ENCODE measurements around the gene ODF2. TPM values are rescaled to one million over a fixed set of nuclear protein-coding genes. Genes with fewer than 3 reads are reported as not detected.

ODF2 gene
- total and polyA plus RNA-seq, 2 experiments from 2014 or later = 17.5 to 26.9 TPM

- Mint-ChIP-seq H3K4me3 (peak overlapping the region; percentile 66; the same call in 2 of the 3 replicates), H3K27me3 (ENCODE audit: insufficient read depth, low read depth, poor library complexity) (peaks cover 42% of the 10 kb centered on the region), H3K9me3 (no peaks in the 10 kb centered on the region), H3K36me3 (ENCODE audit: low read depth) (no peaks in the 10 kb centered on the region), H3K4me1 (peaks cover 24% of the 10 kb centered on the region), H3K27ac (no peak overlapping the region)
- H3K79me2 ChIP-seq (replicated peaks; ENCODE audit: insufficient read depth) = no peaks in the 10 kb centered on the region
- ATAC-seq (peak; percentile 18), DNase-seq (ENCODE audit: low spot score) (no peak)
- peak overlapping the region; percentile 90 for H3K4me2 ChIP-seq
- H3K27me3 ChIP-seq (ENCODE audit: insufficient read depth) = peaks cover 70% of the 10 kb centered on the region
- no peaks in the 10 kb centered on the region for H4K20me1 ChIP-seq (replicated peaks; ENCODE audit: insufficient read depth)
- H3K4me3 ChIP-seq = peak overlapping the region; percentile 83; the same call in 1 of the 2 replicates
- TF ChIP-seq NANOG (IDR thresholded peaks at IDR 0.05; ENCODE audit: borderline replicate concordance) (no peak), CREB1 (CRISPR knock-in tag; IDR thresholded peaks at IDR 0.05; ENCODE audit: low read depth) (no peak), ZNF331 (CRISPR knock-in tag; IDR thresholded peaks at IDR 0.05; ENCODE audit: low read depth) (no peak), ZNF114 (CRISPR knock-in tag; IDR thresholded peaks at IDR 0.05) (no peak), STAT1 (IDR thresholded peaks at IDR 0.05; ENCODE audit: unreplicated experiment) (no peak), CTCF (conservative IDR thresholded peaks at IDR 0.05; ENCODE audit: low read depth in 2 of 2) (no peak), POLR2AphosphoS5 (IDR thresholded peaks at IDR 0.05; ENCODE audit: low read depth) (no peak), ETS1 (IDR thresholded peaks at IDR 0.05) (no peak), EZH2phosphoT487 (IDR thresholded peaks at IDR 0.05; ENCODE audit: unreplicated experiment) (no peak), EZH2 (IDR thresholded peaks at IDR 0.05; ENCODE audit: low read depth, unreplicated experiment) (no peak), JUNB (IDR thresholded peaks at IDR 0.05; ENCODE audit: unreplicated experiment) (no peak)
- TF ChIP-seq, protein P1, sequence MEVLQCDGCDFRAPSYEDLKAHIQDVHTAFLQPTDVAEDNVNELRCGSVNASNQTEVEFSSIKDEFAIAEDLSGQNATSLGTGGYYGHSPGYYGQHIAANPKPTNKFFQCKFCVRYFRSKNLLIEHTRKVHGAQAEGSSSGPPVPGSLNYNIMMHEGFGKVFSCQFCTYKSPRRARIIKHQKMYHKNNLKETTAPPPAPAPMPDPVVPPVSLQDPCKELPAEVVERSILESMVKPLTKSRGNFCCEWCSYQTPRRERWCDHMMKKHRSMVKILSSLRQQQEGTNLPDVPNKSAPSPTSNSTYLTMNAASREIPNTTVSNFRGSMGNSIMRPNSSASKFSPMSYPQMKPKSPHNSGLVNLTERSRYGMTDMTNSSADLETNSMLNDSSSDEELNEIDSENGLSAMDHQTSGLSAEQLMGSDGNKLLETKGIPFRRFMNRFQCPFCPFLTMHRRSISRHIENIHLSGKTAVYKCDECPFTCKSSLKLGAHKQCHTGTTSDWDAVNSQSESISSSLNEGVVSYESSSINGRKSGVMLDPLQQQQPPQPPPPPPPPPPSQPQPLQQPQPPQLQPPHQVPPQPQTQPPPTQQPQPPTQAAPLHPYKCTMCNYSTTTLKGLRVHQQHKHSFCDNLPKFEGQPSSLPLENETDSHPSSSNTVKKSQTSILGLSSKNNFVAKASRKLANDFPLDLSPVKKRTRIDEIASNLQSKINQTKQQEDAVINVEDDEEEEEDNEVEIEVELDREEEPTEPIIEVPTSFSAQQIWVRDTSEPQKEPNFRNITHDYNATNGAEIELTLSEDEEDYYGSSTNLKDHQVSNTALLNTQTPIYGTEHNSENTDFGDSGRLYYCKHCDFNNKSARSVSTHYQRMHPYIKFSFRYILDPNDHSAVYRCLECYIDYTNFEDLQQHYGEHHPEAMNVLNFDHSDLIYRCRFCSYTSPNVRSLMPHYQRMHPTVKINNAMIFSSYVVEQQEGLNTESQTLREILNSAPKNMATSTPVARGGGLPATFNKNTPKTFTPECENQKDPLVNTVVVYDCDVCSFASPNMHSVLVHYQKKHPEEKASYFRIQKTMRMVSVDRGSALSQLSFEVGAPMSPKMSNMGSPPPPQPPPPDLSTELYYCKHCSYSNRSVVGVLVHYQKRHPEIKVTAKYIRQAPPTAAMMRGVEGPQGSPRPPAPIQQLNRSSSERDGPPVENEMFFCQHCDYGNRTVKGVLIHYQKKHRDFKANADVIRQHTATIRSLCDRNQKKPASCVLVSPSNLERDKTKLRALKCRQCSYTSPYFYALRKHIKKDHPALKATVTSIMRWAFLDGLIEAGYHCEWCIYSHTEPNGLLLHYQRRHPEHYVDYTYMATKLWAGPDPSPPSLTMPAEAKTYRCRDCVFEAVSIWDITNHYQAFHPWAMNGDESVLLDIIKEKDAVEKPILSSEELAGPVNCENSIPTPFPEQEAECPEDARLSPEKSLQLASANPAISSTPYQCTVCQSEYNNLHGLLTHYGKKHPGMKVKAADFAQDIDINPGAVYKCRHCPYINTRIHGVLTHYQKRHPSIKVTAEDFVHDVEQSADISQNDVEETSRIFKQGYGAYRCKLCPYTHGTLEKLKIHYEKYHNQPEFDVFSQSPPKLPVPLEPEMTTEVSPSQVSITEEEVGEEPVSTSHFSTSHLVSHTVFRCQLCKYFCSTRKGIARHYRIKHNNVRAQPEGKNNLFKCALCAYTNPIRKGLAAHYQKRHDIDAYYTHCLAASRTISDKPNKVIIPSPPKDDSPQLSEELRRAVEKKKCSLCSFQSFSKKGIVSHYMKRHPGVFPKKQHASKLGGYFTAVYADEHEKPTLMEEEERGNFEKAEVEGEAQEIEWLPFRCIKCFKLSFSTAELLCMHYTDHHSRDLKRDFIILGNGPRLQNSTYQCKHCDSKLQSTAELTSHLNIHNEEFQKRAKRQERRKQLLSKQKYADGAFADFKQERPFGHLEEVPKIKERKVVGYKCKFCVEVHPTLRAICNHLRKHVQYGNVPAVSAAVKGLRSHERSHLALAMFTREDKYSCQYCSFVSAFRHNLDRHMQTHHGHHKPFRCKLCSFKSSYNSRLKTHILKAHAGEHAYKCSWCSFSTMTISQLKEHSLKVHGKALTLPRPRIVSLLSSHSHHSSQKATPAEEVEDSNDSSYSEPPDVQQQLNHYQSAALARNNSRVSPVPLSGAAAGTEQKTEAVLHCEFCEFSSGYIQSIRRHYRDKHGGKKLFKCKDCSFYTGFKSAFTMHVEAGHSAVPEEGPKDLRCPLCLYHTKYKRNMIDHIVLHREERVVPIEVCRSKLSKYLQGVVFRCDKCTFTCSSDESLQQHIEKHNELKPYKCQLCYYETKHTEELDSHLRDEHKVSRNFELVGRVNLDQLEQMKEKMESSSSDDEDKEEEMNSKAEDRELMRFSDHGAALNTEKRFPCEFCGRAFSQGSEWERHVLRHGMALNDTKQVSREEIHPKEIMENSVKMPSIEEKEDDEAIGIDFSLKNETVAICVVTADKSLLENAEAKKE (CRISPR knock-in tag; IDR thresholded peaks at IDR 0.05) = no peak
- TF ChIP-seq, protein P2, sequence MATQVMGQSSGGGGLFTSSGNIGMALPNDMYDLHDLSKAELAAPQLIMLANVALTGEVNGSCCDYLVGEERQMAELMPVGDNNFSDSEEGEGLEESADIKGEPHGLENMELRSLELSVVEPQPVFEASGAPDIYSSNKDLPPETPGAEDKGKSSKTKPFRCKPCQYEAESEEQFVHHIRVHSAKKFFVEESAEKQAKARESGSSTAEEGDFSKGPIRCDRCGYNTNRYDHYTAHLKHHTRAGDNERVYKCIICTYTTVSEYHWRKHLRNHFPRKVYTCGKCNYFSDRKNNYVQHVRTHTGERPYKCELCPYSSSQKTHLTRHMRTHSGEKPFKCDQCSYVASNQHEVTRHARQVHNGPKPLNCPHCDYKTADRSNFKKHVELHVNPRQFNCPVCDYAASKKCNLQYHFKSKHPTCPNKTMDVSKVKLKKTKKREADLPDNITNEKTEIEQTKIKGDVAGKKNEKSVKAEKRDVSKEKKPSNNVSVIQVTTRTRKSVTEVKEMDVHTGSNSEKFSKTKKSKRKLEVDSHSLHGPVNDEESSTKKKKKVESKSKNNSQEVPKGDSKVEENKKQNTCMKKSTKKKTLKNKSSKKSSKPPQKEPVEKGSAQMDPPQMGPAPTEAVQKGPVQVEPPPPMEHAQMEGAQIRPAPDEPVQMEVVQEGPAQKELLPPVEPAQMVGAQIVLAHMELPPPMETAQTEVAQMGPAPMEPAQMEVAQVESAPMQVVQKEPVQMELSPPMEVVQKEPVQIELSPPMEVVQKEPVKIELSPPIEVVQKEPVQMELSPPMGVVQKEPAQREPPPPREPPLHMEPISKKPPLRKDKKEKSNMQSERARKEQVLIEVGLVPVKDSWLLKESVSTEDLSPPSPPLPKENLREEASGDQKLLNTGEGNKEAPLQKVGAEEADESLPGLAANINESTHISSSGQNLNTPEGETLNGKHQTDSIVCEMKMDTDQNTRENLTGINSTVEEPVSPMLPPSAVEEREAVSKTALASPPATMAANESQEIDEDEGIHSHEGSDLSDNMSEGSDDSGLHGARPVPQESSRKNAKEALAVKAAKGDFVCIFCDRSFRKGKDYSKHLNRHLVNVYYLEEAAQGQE (IDR thresholded peaks at IDR 0.05; ENCODE audit: unreplicated experiment) = no peak
- no peaks in the 10 kb centered on the region for H3K36me3 ChIP-seq (ENCODE audit: insufficient read depth)
- H3F3A ChIP-seq (replicated peaks; ENCODE audit: low read depth) = peaks cover 17% of the 10 kb centered on the region; the same call in 1 of the 2 replicates
- no peaks in the 10 kb centered on the region for H3K9me2 ChIP-seq (ENCODE audit: insufficient read depth)
- no peak overlapping the region for H3K27ac ChIP-seq (ENCODE audit: low read depth)
- peak overlapping the region; percentile 66; the same call in 1 of the 2 replicates for H2AFZ ChIP-seq
- H3K4me1 ChIP-seq (ENCODE audit: insufficient read depth) = peaks cover 15% of the 10 kb centered on the region; the same call in 1 of the 2 replicates
These were observed 36.5 kb upstream of the ODF2 start for GRCh38 chr9:128419061-128419925.

Data from GM23338 (cell line).